GM19239 (cell line): ENCODE data around the gene TAS1R1.
"Not testable (repeated sequence)": the region's sequence is repeated elsewhere in the genome, so short reads cannot be mapped to it uniquely, and the experiment has no call there.

Experiments used
- DNase-seq: peaks from one replicate; pipeline ENCODE4 v3.0.0; 2011; ENCODE audit warnings: low spot score; ENCODE audit not compliant: insufficient read length
- FAIRE-seq: peaks from 2 replicates; lab custom pipeline; 2011; peaks lifted over from hg19 to GRCh38; lab: Jason Lieb, UNC

The TAS1R1 gene

DNA sequence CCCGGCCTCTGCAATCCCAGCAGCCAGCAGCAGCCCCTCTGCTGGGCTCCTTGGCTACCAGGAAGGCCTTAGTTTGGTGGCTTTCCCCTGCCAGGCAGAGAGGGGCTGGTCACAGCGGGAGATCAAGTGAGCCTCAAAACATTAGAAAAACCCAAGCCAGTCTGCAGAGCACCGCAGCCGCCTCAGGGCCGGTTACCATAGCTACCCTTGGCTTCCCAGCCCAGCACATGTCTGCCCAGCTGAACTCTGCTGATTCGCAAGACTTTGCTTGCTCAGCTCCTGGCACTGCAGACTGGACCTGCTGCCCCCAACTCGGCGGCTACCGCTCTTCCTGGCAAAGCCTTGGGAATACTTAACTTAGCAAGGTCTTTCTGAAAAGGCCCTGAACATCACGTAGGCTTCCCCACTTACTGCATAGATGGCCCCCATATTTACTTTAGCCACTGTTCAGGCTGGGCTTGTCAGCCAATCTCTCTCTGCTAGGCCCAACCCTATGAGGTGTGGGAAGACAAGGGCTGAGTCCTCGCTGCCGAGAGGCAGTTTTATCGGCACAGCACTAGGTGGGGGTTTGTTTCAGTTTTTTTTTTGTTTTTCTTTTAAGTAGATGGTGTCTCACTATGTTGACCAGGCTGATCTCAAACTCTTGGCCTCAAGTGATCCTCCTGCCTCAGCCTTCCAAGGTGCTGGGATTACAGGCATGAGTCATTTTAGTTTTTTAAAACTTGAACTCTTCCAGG is 35.0 kb upstream of the TAS1R1 start:
- FAIRE-seq: no peak

DNA sequence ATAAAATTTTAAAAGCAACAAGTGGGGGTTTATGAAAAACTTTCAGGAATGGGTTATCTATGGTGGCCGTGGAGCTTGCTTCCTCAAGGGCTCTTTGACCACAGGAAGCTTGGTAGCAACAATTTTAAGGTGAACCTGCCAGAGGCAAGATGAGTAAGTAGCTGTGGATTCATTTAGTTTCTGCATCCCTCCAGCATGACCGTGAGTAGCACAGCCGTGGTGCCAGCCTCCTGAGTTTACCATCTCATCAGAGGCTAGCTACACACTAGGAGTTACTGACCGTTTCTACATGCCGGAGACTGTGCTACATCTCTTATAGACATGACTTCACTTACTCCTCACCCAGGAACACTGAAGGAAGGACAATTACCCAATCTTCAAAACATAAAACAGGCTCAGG is 33.6 kb upstream of the TAS1R1 start:
- FAIRE-seq: no peak
- DNase-seq: no peak

More for the DNA sequence above, 35.0 kb upstream of the TAS1R1 start:
- no peak for DNase-seq

DNA sequence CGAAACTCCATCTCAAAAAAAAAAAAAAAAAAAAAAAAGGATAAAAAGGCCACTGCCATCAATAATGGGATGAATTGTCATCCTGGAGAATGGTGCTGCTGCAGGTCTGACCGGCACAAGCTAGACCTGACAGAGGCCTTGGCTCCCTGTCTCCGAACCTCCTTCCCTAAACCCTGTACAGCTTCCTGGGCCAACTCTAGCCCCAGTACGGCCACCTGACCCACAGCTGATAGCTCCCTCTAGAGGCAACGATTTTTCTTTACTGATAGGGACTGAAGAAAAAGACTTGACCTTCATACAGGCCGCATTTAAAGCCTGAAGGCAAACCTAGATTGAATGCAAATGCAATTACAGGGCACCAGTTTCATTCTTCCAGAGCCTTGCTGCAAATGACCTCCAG is 31.5 kb upstream of the TAS1R1 start:
- FAIRE-seq: no peak
- DNase-seq: no peak

DNA sequence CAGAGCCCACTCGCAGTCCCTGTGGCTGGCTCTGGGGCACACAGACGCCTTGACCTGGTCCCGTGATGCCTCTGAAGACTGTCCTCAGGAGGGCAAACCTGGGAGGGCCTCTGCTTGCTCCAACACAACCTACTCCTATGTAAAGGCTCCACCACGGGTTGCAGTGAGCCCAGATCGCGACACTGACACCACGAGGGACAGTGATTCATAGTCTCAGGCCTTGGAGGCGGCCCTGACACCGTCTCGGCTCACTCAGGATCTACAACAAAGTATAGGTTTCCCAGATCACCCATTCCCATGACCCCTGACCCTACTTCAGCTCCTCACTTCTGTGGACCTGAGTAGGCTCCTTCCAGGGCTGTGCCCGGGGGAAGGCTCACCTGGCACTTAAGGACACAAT is 28.8 kb upstream of the TAS1R1 start:
- DNase-seq (no peak), FAIRE-seq (no peak)

DNA sequence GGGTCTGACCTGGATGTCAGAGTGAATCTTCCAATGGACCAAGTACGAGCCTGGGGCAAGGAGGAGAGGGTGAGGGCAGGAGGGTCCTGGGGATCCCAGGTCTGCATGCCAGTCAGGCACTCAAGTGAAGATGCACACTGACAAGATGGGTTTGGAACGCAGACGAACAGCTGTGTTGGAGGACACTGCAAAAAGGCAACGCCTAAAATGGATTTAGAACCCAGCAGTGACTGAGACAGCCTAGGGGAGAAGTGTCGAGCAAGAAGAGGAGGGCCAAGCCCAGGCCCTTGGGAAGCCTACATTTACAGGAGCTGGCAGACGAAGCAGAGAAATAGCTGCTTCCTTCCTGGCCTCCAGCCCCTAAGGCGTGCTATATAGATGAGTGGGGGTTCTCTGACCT is 26.6 kb upstream of the TAS1R1 start:
- FAIRE-seq (no peak), DNase-seq (no peak)

DNA sequence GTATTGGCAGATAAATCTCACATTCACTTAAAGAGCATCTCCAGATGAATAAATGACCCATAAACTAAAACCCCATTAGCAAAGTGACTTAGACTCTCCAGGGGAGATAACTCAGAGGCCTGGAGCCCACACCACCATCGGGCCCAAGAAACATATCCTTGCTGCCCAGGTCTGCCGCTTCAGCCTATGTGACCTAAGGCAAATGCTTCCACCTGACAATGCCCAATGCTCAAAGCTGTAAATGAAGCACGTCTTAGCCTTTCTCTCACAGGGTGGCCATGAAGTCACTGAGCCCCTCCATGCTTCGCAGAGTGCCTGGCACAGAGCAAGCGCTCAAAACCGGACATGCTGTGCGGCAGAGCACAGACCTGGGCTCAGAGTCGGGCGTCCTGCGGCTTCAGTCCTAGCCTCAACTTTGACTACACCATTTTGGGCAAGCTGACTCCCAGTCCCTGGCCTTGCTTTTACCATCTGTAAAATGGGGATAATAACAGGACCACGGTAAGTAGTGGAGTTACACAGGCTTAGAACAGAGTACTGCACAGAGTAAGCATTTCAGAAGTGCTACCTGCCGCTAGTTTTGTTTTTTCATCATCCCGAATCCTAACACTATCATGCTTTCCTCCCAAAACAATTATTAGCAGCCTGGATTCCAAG is 24.5 kb upstream of the TAS1R1 start:
- DNase-seq (no peak), FAIRE-seq (no peak)

DNA sequence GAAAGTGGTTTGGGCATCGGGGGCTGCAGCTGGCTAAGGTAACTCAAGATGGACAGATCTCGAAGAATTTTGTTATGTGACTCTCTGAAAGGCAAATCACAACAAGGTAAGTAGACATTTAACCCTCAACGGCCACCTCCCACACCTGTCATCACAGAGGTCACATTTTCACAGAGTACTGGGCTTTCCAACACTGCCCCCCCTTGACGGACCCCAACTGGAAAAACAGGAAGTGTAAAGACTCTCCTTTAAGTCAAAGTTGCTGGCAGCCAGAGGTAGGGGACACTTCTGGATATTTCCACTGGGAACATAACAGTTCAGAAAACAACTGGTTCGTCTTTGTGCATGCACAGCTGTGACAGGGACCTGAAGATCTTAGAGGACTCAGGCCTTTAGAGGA is 23.1 kb upstream of the TAS1R1 start:
- DNase-seq (no peak), FAIRE-seq (no peak)

DNA sequence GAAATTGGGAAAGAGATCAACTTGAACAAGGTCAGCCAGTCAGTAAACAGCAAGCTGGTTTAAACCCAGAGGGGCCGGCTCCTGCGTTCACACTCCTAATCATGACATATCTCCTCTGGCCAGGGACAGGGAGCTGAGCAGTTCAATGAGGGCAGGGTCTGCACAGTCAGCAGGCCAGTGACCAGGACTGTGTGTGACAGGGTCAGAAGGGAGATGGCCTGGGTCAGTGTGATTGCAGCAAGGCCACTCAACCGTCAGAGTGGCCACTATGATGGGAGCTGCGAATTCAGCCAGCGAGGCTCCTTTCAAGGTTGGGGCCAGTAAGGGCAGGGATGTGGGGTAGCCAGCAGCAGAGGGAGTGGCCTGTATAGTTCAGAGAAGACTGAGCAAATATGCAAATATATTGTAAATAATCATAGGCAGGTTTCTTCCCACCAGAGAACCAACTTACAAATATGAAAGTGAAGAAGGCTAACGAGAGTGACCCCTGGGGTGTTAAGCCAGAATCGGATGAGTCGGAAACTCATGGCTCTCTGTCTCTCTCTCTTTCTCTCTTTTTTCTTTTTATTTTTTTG is 20.8 kb upstream of the TAS1R1 start:
- DNase-seq (no peak), FAIRE-seq (no peak)

DNA sequence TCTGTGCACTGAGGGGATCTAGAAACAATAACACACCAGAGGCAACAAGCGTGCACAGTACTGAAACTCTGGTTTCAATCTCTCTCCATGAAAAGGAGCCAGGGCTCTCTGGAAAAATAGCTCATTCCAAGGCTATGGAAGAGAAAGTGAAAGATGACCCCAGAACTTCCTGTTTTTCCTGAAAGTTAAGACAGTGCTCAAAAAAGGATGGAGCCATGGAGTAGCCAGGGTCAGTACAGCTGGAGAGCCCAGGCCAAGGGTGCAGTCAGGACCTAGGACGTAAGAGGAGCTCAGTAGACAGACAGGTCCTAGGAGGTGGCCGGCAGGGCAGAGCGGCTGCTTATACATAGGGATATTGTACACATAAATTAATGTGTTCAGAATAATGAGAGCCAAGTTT is 19.9 kb upstream of the TAS1R1 start:
- DNase-seq: no peak
- FAIRE-seq: no peak

DNA sequence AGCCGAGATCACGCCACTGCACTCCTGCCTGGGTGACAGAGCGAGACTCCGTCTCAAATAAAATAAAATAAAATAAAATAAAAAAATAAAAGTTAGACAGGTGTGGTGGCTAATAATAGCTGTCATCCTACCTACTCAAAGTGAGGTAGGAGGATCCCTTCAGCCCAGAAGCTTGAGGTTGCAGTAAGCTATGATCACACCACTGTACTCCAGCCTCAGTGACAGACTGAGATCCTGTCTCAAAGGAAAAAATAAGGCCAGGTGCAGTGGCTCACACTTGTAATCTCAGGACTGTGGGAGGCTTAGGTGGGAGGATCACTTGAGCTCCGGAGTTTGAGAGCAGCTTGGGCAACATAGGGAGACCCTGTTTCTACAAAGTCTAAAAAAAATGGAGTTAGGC is 18.8 kb upstream of the TAS1R1 start:
- DNase-seq: no peak
- FAIRE-seq: no peak

DNA sequence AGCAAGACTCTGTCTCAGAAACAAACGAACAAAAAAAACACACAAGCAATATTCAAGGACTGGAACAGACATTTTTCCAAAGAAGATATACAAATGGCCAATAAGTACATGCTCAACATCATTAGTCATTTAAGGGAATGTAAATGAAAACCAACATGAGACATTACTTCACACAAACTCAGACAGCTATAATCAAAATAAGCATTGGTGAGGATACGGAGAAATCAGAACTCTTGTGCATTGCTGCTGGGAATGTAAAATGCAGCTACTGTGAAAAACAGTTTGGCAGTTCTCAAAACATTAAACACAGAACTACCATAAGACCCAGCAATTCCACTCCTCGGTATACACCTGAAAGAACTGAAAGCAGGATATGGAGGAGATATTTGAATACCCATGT is 16.2 kb upstream of the TAS1R1 start:
- no peak for DNase-seq
- no peak for FAIRE-seq

DNA sequence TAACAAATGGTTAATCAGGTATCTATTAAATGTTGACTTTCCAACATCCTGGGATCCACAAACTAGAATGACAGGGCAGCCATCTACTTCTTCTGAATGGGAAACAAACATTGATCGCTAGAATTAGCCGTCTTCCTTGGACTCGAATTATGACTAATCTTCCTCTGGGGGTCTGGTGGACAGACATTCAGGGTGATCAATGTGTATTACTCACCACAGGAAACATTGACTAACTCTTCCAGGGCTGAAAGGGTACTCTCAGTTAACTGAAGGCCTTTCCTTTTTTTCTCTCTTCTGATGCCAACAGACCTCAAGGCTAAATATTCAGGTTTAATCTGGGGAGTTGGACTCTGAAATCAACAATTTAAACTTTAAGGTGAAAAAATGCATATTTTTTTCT is 10.3 kb upstream of the TAS1R1 start:
- no peak for DNase-seq
- FAIRE-seq: no peak

DNA sequence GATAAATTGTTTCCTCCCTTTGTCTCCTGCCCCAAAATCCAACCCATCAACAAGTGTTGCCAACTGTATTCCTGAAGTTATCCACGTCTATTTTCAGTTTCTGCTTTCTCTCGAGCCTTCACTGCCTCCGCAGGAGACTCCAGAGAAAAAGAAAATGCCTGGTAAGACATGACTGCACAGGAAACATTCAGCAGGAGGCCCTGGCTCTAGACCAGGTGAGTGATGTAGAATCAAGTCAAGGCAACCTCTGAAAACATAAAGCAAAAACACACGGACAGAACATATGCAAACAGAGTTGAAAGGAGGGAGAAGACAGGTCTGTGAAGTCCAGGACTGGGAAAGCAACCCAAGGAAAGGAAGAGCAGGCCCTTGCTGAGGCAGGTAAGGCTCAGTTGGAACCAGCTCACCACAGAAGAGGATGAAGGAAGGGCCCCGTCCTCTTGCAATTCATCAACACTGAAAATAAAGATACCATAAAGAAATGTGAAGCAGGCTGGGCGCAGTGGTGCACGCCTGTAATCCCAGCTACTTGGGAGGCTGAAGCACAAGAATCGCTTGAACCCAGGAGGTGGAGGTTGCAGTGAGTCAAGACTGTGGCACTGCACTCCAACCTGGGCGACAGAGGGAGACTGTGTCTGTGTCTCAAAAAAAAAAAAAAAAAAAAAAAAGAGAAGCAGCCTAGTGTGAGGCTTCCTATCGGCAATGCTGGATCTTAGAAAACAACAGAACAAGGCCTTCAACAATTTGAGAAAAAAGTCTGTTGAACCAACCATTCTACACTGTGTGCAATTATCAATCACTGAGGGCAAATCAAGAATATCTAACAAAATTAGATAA is 9.6 kb upstream of the TAS1R1 start:
- no peak for DNase-seq
- no peak for FAIRE-seq

DNA sequence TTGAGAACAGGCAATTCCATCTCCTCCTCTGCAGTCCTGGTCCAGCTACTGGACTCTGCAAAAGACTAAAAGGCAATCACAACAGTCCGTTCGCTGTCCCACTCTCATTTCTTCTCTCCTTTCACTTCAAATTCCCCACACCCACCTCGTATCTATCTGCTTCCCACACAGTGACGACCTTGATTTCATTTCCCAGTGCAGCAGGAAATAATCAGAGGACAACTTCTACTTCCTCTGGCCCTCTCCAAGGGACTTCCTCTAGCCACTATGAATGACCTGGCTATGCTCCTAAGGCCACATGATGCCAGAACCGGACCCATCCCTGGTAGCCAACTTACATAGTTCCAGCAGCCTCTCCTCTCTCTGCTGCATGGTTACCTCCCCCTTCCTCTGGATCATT is 8.8 kb upstream of the TAS1R1 start:
- FAIRE-seq: no peak
- DNase-seq: no peak

DNA sequence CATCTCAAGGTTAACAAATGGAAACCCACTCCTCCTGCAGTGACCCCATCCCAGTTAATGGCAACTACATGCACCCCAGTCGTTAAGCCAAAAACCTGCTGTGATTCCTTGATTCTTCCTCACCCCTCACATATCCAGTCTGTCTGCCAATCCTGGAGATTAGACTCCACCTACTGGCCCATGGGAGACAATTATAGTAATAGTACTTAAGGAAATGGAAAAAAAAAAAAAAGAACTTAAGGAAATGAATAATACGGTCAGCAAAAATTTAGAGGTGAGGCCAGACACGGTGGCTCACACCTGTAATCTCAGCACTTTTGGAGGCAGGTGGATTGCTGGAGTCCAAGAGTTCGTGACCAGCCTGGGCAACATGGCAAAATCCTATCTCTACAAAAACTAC is 7.8 kb upstream of the TAS1R1 start:
- DNase-seq (no peak), FAIRE-seq (no peak)

DNA sequence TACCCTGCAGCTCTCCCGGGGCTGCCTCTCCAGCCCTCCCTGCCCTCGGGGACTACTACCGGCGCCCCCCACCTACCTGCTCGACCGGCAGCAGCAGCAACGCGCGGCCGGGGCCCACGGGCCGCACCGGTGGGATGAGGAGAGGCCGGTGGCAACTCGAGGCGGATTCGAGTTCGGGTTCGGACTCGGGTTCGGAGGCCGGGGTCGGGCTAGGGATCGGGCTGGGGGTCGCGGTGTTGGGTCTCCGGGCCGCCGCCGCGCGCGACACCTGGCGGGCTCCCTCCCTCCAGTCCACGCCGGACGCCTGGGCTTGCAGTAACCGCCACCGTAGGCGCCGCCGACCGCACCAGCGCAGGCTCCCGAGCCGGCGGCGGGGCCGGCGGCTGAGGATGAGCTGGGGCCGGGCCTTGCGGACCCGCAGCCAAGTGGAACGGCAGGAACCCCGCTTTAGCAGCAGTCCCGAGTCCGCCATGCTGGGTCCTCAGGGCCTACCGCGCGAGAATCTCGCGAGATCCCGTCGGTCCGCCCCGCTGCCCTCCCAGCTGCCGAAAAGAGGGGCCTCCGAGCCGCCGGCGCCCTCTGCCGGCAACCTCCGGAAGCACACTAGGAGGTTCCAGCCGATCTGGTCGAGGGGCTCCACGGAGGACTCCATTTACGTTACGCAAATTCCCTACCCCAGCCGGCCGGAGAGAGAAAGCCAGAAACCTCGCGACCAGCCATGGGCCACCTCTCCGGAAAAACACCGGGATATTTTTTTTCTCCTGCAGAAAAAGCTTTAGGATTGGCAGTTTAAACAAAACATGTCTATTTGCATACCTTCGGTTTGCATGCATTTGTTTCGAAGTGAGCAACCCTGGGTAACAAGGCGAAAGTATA is 838 bp upstream of the TAS1R1 start, which contains the start of gene NOL9:
Gene NOL9 (minus strand): TSS at position 483 of the 876 bp plus-strand sequence. CDS start 11 bp downstream, at position 472.
- FAIRE-seq (peak; percentile 92), DNase-seq (peak; percentile 99)

DNA sequence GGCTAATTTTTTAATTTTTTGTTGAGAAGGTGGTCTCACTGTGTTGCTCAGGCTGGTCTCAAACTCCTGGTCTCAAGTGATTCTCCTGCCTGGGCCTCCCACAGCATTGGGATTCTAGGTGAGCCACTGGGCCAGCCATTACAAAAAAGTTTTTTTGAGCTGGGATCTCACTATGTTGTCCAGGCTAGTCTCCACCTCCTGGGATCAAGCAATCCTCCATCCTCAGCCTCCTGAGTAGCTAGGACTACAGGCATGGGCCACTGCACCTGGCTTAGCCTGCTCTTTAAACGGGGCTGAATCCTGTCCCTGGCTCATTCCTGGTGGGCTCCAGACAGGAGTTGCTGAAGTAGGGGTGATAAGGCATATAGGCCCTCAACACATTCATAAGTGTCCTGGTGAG is 2.5 kb downstream of the TAS1R1 start:
- DNase-seq (no peak), FAIRE-seq (no peak)

DNA sequence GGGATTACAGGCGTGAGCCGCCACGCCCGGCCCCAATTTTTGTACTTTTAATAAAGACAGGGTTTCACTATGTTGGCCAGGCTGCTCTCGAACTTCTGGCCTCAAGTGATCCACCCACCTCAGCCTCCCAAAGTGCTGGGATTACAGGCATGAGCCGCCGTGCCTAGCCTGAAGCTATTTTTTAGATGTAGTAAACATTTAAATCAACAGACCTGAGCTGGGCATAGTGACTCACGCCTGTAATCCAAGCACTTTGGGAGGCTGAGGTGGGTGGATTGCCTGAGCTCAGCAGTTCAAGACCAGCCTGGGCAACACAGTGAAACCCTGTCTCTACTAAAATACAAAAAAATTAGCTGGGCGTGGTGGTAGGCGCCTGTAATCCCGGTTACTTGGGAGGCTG is 4.1 kb downstream of the TAS1R1 start:
- FAIRE-seq, DNase-seq: not testable (repeated sequence)

DNA sequence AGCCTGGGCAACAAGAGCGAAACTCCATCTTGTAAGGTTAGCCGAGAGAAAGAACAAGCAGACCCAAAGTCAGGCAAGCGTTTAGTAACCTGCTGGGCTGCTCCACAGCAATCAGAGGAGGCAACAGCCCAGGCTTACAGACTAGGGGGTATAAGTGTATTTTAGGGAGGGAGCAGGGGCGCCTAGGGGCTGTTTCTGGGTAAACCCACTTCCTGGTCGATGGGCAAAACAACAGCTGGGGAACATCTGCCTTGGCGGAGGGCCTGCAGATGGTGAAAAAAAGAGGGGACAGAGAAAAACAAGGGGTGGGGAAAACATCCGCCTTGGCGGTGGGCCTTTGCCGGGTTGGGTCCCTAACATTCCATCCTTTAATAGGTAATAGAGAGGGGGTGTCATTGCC is 5.2 kb downstream of the TAS1R1 start:
- FAIRE-seq (no peak), DNase-seq (no peak)

DNA sequence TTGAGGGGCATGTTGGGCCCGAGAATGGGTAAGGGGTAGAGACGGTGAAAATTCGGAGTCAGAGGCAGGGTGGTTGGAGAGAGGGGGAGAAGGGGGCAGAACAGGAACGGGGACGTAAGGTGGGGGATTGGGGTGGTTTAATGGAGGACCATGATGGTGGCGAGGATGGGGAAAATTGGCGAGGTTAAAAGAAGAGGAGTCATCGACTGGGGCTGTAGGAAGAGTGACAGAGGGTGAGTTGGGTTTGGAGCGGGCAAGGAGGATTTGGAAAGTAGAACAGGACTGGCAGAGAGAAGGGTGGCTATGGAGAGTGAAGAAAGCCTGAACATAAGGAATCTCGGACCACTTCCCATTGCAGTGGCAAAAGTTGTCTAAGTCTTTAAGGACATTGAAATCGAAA is 13.9 kb downstream of the TAS1R1 start:
- FAIRE-seq (no peak), DNase-seq (no peak)
